A549 (cell line): ENCODE measurements around the gene IQCF2. TPM values are rescaled to one million over a fixed set of nuclear protein-coding genes. Genes with fewer than 3 reads are reported as not detected.

ENCODE experiments used
- ATAC-seq, 2 experiments: fragments of 200-7000 bp in 1 of 2; fragments of >200 bp in 1 of 2; cut with Nextera tagmentation in 1 of 2; cut with Tn5 transposase in 1 of 2; 3 replicates each; pipeline versions ENCODE4 v1.8.0 to v1.9.1; 2018 to 2020; ENCODE audit warnings: mild to moderate bottlenecking in 1 of 2, moderate library complexity in 1 of 2
- CTCF ChIA-PET: fragments of 300-600 bp; sonication (Branson Sonifier 250); formaldehyde crosslinking; extraction: SDS; loops from one replicate; lab custom pipeline; 2021; ENCODE audit warnings: antibody characterized with exemption, inconsistent platforms; lab: Yijun Ruan, JAX
- POLR2A ChIA-PET: fragments of 350-600 bp; formaldehyde crosslinking; extraction: SDS; loops from one replicate; lab custom pipeline; 2021; ENCODE audit warnings: antibody characterized with exemption, inconsistent platforms; lab: Yijun Ruan, JAX
- DNase-seq, 2 experiments: peaks; one replicate each; pipeline versions ENCODE4 v3.0.0 to v3.0.0-alpha.2; 2011 to 2016; ENCODE audit warnings: low read depth in 1 of 2, low spot score in 1 of 2
- FAIRE-seq: peaks from 2 replicates; lab custom pipeline; 2011; peaks lifted over from hg19 to GRCh38; lab: Jason Lieb, UNC
- H3K27ac ChIP-seq, 2 experiments: fragments of >200 bp; sonication (Bioruptor Twin); formaldehyde crosslinking; 3 replicates each; pipeline ENCODE4 v1.5.1; 2016 to 2017
- H3K4me1 ChIP-seq: fragments of >200 bp; sonication (Bioruptor Twin); formaldehyde crosslinking; 3 replicates; pipeline ENCODE4 v1.6.1; 2016
- H3K4me2 ChIP-seq: fragments of >200 bp; sonication (Bioruptor Twin); formaldehyde crosslinking; 3 replicates; pipeline ENCODE4 v1.6.1; 2016
- H3K4me3 ChIP-seq: fragments of >200 bp; sonication (Bioruptor Twin); formaldehyde crosslinking; 3 replicates; pipeline ENCODE4 v1.5.1; 2016
- H3K9me3 ChIP-seq: fragments of >200 bp; sonication (Bioruptor Twin); formaldehyde crosslinking; 3 replicates; pipeline ENCODE4 v1.6.1; 2016
- ATOH8 ChIP-seq: fragments of 250-450 bp; sonication (Bioruptor Pico); IDR thresholded peaks from 2 replicates; pipeline ENCODE4 v1.5.0; 2020; ENCODE audit warnings: low read depth, mild to moderate bottlenecking, moderate library complexity
- BCL3 ChIP-seq: fragments of >200 bp; sonication (Bioruptor Twin); formaldehyde crosslinking; IDR thresholded peaks from 3 replicates; pipeline ENCODE4 v1.6.1; 2016
- EHF ChIP-seq: fragments of 250-450 bp; sonication (Bioruptor Pico); IDR thresholded peaks from 2 replicates; pipeline ENCODE4 v1.5.0; 2020; ENCODE audit warnings: mild to moderate bottlenecking
- FOXS1 ChIP-seq: fragments of 250-450 bp; sonication (Bioruptor Pico); IDR thresholded peaks from 2 replicates; pipeline ENCODE4 v1.5.0; 2020; ENCODE audit warnings: mild to moderate bottlenecking, moderate library complexity
- GATA3 ChIP-seq: IDR thresholded peaks from 2 replicates; pipeline ENCODE4 v1.6.1; 2012; ENCODE audit warnings: borderline replicate concordance
- HDAC2 ChIP-seq: fragments of 200-600 bp; sonication (generic); IDR thresholded peaks from 2 replicates; pipeline ENCODE4 v1.6.1; 2016
- HOXA7 ChIP-seq: fragments of 250-450 bp; sonication (Bioruptor Pico); IDR thresholded peaks from 2 replicates; pipeline ENCODE4 v1.5.0; 2020; ENCODE audit warnings: mild to moderate bottlenecking, moderate library complexity
- JUNB ChIP-seq: fragments of >200 bp; sonication (Bioruptor Twin); formaldehyde crosslinking; IDR thresholded peaks from 2 replicates; pipeline ENCODE4 v1.6.1; 2016
- NPAS2 ChIP-seq: fragments of 250-450 bp; sonication (Bioruptor Pico); IDR thresholded peaks from 2 replicates; pipeline ENCODE4 v1.8.0; 2022; ENCODE audit warnings: mild to moderate bottlenecking, moderate library complexity, borderline replicate concordance
- PBX3 ChIP-seq: IDR thresholded peaks from 2 replicates; pipeline ENCODE4 v1.6.1; 2012
- PHF8 ChIP-seq: fragments of 200-600 bp; sonication (generic); IDR thresholded peaks from 2 replicates; pipeline ENCODE4 v1.6.1; 2016; ENCODE audit warnings: low read depth, mild to moderate bottlenecking, antibody characterized with exemption, moderate library complexity, borderline replicate concordance
- REST ChIP-seq: fragments of 200-600 bp; sonication (generic); IDR thresholded peaks from 2 replicates; pipeline ENCODE4 v1.6.1; 2016; ENCODE audit warnings: antibody characterized with exemption, mild to moderate bottlenecking, moderate library complexity
- SMC3 ChIP-seq: fragments of >200 bp; sonication (Bioruptor Twin); formaldehyde crosslinking; IDR thresholded peaks from 3 replicates; pipeline ENCODE4 v1.6.1; 2018; ENCODE audit warnings: inconsistent platforms
- ZNF302 ChIP-seq: fragments of 250-450 bp; sonication (Bioruptor Pico); IDR thresholded peaks from 2 replicates; pipeline ENCODE4 v1.9.0; 2021; ENCODE audit warnings: inconsistent platforms, mild to moderate bottlenecking, moderate library complexity
- WGBS: methylation state at CpG from one replicate; pipeline ENCODE4 v1.1.6; 2017; ENCODE audit errors: missing lambda C conversion rate; 5-methylcytosine and 5-hydroxymethylcytosine counted together
- polyA minus RNA-seq: library from RNA; depleted of rRNA, polyadenylated mRNA; stranded (reverse); fragments of >200 nt; gene quantifications from 2 replicates; pipeline ENCODE4 v1.2.3, GENCODE V29; 2011; rRNA and poly(A)+ RNA removed
- polyA plus RNA-seq, 4 experiments: library from polyadenylated mRNA; depleted of rRNA in 3 of 4; stranded (reverse); fragments of >200 nt; fragmentation: RNase III in 1 of 4; extraction: RNeasy Plus Mini Kit Qiagen cat#74134 plus additional on column Dnase treatment in 1 of 4; gene quantifications; 2 replicates in 3 of 4; 3 replicates in 1 of 4; pipeline ENCODE4 v1.2.3, GENCODE V29; 2011 to 2017

The IQCF2 gene
- not detected in 2 replicates for polyA plus RNA-seq (2011; rRNA removed)
- polyA plus RNA-seq (2012; cell fraction: cytosol; rRNA removed): not detected in 2 replicates
- polyA plus RNA-seq (2012; cell fraction: nucleus; rRNA removed): not detected in 2 replicates
- polyA plus RNA-seq (2017; fragmentation: RNase III; extraction: RNeasy Plus Mini Kit Qiagen cat#74134 plus additional on column Dnase treatment): not detected in 3 replicates
- not detected in 2 replicates for polyA minus RNA-seq

- no peak for FAIRE-seq
- CTCF ChIA-PET: no interaction called here
- DNase-seq: no peak
Observed at GRCh38 chr3:51860703-51861665, at the start of gene IQCF2. TSS of gene IQCF2 (plus strand) at chr3:51861615. CDS start at chr3:51861667, 52 bp downstream.

GRCh38 chr3:51813539-51813938 lies 47.9 kb upstream of the IQCF2 start:
- no peak for DNase-seq
- 80% methylated on average over 1 of the region's 6 CpGs for WGBS
- no peak overlapping the region for H3K4me2 ChIP-seq
- TF ChIP-seq HDAC2: no peak
- TF ChIP-seq BCL3: no peak
- TF ChIP-seq NPAS2: no peak
- TF ChIP-seq EHF (CRISPR knock-in tag): no peak
- no peak for TF ChIP-seq ZNF302 (CRISPR knock-in tag)
- TF ChIP-seq HOXA7: no peak
- TF ChIP-seq JUNB: no peak
- no peak for TF ChIP-seq PHF8
- no peak for TF ChIP-seq ATOH8
- TF ChIP-seq SMC3: no peak
- TF ChIP-seq FOXS1 (CRISPR knock-in tag): no peak
- TF ChIP-seq PBX3: no peak
- TF ChIP-seq, all 56 proteins: peak for 0
- ATAC-seq: no peak
- POLR2A ChIA-PET: no interaction called here
- Histone ChIP-seq H3K27ac (no peak overlapping the region), H3K4me3 (no peak overlapping the region), H3K9me3 (no peaks in the 10 kb centered on the region), H3K4me1 (no peaks in the 10 kb centered on the region)
- CTCF ChIA-PET: no interaction called here
- FAIRE-seq: no peak

More at GRCh38 chr3:51860703-51861665, at the start of gene IQCF2:
- POLR2A ChIA-PET: no interaction called here
- no peak for ATAC-seq
- Histone ChIP-seq H3K4me3 (no peak within 1 kb of the TSS), H3K27ac (no peak within 1 kb of the TSS), H3K9me3 (no peaks in the 10 kb centered on the region), H3K4me2 (no peak within 1 kb of the TSS), H3K4me1 (no peaks in the 10 kb centered on the region)
- no peak for TF ChIP-seq EHF (CRISPR knock-in tag)
- TF ChIP-seq JUNB: no peak
- TF ChIP-seq GATA3: no peak
- no peak for TF ChIP-seq REST
- WGBS: 19% methylated on average over 7 of the region's 7 CpGs
